Heart right ventricle (tissue), 16 donors: Measurements from ENCODE around the gene PCF11. TPM values are rescaled to one million over a fixed set of nuclear protein-coding genes. Genes with fewer than 3 reads are reported as not detected.

Experiments used
- ATAC-seq, 8 donors: fragments of 200-7000 bp; cut with Tn5 transposase; one replicate each; pipeline ENCODE4 v1.9.1; 2020; ENCODE audit warnings: mild to moderate bottlenecking in 8 of 8, moderate library complexity in 8 of 8, moderate number of reproducible peaks in 1 of 8
- DNase-seq, 2 donors: peaks; one replicate each; pipeline ENCODE4 v3.0.0-alpha.2; 2020
- H3K27ac ChIP-seq, 10 donors: fragments of 200-600 bp; sonication (generic) in 2 of 10; one replicate each; pipeline versions ENCODE4 v1.5.0 to v1.8.0; 2020 to 2022; ENCODE audit warnings: mild to moderate bottlenecking in 3 of 10
- H3K27me3 ChIP-seq, 7 donors: fragments of 200-600 bp; one replicate each; pipeline ENCODE4 v1.8.0; 2021 to 2022; ENCODE audit warnings: mild to moderate bottlenecking in 2 of 7
- H3K36me3 ChIP-seq, 9 donors: fragments of 200-600 bp; sonication (generic) in 1 of 9; one replicate each; pipeline versions ENCODE4 v1.5.0 to v1.8.0; 2020 to 2022; ENCODE audit warnings: mild to moderate bottlenecking in 2 of 9
- H3K4me1 ChIP-seq, 9 donors: fragments of 200-600 bp; sonication (generic) in 1 of 9; one replicate each; pipeline versions ENCODE4 v1.5.0 to v1.8.0; 2020 to 2022; ENCODE audit warnings: mild to moderate bottlenecking in 4 of 9
- H3K4me3 ChIP-seq, 10 donors: fragments of 200-600 bp; sonication (generic) in 2 of 10; one replicate each; pipeline versions ENCODE4 v1.5.0 to v1.8.0; 2020 to 2022; ENCODE audit warnings: mild to moderate bottlenecking in 7 of 10, moderate library complexity in 2 of 10
- H3K9me3 ChIP-seq, 11 donors: fragments of 200-600 bp in 10 of 11; sonication (generic) in 2 of 11; one replicate each; pipeline versions ENCODE4 v1.5.0 to v1.8.0; 2013 to 2022; ENCODE audit warnings: mild to moderate bottlenecking in 2 of 11, control low read depth in 1 of 11, moderate library complexity in 1 of 11
- WGBS, 2 donors: extraction: QIAGEN DNeasy Blood & Tissue Kit; methylation state at CpG; one replicate each; pipeline ENCODE4 v1.1.7; 2013; ENCODE audit warnings: inconsistent platforms in 1 of 2; 5-methylcytosine and 5-hydroxymethylcytosine counted together
- intact Hi-C, 10 donors: fragments of 100-400 bp; cut with DNase I; formaldehyde crosslinking; loops; one replicate each; pipeline versions ENCODE4 v1.11.1 to v1.14.2; 2022
- long read RNA-seq, 3 donors: library from polyadenylated mRNA; unstranded; transcript quantifications; one replicate each; pipeline ENCODE4 v2.0.0, GENCODE V29; 2020 to 2021
- polyA plus RNA-seq, 2 donors: library from polyadenylated mRNA; stranded (reverse); fragments of 200-250 nt; gene quantifications; one replicate each; pipeline ENCODE4 v1.2.3, GENCODE V29; 2013
- total RNA-seq, 10 donors: library from RNA; stranded (reverse); fragmentation: NEBNext Ultra II Directional in 3 of 10; extraction: Animal tissue kit (Norgen Biotek cat#: 25700) in 3 of 10; gene quantifications; one replicate each; pipeline versions ENCODE4 v1.2.1 to v1.2.4, GENCODE V29; 2021 to 2023
- TF ChIP-seq, protein P1 (sequence below), 9 donors: fragments of 200-600 bp; sonication (generic) in 2 of 9; IDR thresholded peaks; one replicate each; pipeline versions ENCODE4 v1.5.0 to v1.8.0; 2021 to 2022; ENCODE audit warnings: antibody characterized with exemption in 9 of 9, mild to moderate bottlenecking in 5 of 9, moderate library complexity in 1 of 9
- donor health status: Arrhythmogenic right ventricular cardiomyopathy.
- donor health status: ischemic (EF 13 %, LVEDD 7.1; RV severe dilation, severe dysfunction).
- donor health status: healthy with polysubstance abuse.
- donor health status: DM: no; HTN: yes; CAD: no.
- donor health status: DM: no; HTN: no; CAD: no.
- donor health status: ischemic (EF 25% LVEDD 6.9; RV normal size, moderate dysfunction).
- donor health status: ischemic (EF 25% LVEDD 5.7; RV mildly dilated, moderate dysfunction).
- donor health status: healthy.
- donor health status: DM: yes; HTN: yes; CAD: no.
- donor health status: Ischemic cardiomyopathy.
- donor health status: ischemic (EF 35%, LVEDD 5.7; RV mildly dilated, moderate dysfunction).
- donor health status: nonischemic (EF 11% LVEDD 7.7; RV severe dilation, severe dysfunction).
- donor health status: DM: yes; HTN: yes; CAD: no.
- donor health status: PGD.
- donor health status: ischemic (EF 29% LVEDD 5.4; RV normal size, mild dysfunction).
- donor health status: nonischemic (EF 23%, LVEDD 6.1; RV moderate dilation, normal function).

Gene PCF11, protein sequence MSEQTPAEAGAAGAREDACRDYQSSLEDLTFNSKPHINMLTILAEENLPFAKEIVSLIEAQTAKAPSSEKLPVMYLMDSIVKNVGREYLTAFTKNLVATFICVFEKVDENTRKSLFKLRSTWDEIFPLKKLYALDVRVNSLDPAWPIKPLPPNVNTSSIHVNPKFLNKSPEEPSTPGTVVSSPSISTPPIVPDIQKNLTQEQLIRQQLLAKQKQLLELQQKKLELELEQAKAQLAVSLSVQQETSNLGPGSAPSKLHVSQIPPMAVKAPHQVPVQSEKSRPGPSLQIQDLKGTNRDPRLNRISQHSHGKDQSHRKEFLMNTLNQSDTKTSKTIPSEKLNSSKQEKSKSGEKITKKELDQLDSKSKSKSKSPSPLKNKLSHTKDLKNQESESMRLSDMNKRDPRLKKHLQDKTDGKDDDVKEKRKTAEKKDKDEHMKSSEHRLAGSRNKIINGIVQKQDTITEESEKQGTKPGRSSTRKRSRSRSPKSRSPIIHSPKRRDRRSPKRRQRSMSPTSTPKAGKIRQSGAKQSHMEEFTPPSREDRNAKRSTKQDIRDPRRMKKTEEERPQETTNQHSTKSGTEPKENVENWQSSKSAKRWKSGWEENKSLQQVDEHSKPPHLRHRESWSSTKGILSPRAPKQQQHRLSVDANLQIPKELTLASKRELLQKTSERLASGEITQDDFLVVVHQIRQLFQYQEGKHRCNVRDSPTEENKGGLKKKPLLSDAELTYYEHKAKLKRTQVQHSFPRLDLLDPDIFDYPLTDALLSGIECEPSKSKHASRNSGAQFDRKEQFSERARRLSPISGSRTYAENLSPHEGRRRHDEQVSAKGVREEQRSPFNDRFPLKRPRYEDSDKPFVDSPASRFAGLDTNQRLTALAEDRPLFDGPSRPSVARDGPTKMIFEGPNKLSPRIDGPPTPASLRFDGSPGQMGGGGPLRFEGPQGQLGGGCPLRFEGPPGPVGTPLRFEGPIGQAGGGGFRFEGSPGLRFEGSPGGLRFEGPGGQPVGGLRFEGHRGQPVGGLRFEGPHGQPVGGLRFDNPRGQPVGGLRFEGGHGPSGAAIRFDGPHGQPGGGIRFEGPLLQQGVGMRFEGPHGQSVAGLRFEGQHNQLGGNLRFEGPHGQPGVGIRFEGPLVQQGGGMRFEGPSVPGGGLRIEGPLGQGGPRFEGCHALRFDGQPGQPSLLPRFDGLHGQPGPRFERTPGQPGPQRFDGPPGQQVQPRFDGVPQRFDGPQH (N-terminal part only)
- total RNA-seq (10 to 100 TPM; 22.2 to 38.4 (median 28.7) TPM), polyA plus RNA-seq (10 to 100 TPM; 14.7 to 29.3 TPM)
- long read RNA-seq, donor 1, full-length matches to known transcripts = 1 of 9 reads
- long read RNA-seq, donor 1, partial matches to known transcripts = 4 of 9 reads
- long read RNA-seq, donor 1, other reads (novel, unspliced or antisense) = 4 of 9 reads
- long read RNA-seq, donor 2, full-length matches to known transcripts = 3 of 9 reads
- long read RNA-seq, donor 2, partial matches to known transcripts = 4 of 9 reads
- long read RNA-seq, donor 2, other reads (novel, unspliced or antisense) = 2 of 9 reads
- long read RNA-seq, donor 3, full-length matches to known transcripts = 1 of 20 reads
- long read RNA-seq, donor 3, partial matches to known transcripts = 15 of 20 reads
- long read RNA-seq, donor 3, other reads (novel, unspliced or antisense) = 4 of 20 reads

DNA sequence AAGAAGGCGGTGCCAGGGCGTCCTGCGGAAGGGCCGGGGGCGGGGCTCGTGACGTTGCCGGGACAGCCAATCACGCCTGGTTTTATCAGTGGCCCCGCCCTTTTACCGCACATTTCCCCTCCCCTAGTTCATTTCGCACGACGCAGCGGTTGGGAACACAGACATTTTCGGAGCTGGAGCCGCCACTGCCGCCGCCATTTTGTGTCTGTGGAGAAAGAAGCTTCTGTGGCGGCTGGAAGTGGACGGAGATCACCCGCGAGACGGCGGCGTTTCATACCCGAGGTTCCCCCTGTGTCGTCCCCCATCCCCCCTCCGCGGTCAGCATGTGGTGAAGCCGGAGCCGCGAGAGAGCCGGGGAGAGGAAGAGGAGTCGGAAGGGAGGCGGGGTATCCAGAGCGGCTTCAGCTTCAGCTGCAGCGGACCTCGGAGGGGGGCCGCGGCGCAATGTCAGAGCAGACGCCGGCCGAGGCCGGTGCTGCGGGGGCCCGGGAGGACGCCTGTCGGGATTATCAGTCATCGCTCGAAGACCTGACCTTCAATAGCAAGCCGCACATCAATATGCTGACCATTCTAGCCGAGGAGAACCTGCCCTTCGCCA is at the start of gene PCF11:
Gene PCF11 (plus strand): TSS at position 136 of the 598 bp plus-strand sequence. CDS start 309 bp downstream, at position 445.
- TF ChIP-seq, protein P1, sequence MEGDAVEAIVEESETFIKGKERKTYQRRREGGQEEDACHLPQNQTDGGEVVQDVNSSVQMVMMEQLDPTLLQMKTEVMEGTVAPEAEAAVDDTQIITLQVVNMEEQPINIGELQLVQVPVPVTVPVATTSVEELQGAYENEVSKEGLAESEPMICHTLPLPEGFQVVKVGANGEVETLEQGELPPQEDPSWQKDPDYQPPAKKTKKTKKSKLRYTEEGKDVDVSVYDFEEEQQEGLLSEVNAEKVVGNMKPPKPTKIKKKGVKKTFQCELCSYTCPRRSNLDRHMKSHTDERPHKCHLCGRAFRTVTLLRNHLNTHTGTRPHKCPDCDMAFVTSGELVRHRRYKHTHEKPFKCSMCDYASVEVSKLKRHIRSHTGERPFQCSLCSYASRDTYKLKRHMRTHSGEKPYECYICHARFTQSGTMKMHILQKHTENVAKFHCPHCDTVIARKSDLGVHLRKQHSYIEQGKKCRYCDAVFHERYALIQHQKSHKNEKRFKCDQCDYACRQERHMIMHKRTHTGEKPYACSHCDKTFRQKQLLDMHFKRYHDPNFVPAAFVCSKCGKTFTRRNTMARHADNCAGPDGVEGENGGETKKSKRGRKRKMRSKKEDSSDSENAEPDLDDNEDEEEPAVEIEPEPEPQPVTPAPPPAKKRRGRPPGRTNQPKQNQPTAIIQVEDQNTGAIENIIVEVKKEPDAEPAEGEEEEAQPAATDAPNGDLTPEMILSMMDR (IDR thresholded peaks at IDR 0.05) = no peak
- peak in 7 of 8 donors; percentile 17 to 57 (median 33) for ATAC-seq
- no peaks in the 10 kb centered on the region for H3K27me3 ChIP-seq
- H3K36me3 ChIP-seq = peaks cover 0 to 22% (median 0%) of the 10 kb centered on the region in 9 donors
- DNase-seq = no peak
- WGBS, 2 donors = 0% methylated on average over 55 of the region's 55 CpGs
- intact Hi-C loops = loop anchor here in 9 of 10 donors (1.0 to 10.0 kb wide), 13 partner anchors 35 to 255 kb away; partner anchors contain the start of genes RAB30 (in 5 of the 9), DDIAS (in 4 of the 9), PRCP (in 4 of the 9) and ANKRD42 (in 3 of the 9)
- peak within 1 kb of the TSS; percentile 93 to 100 (median 99) for H3K27ac ChIP-seq
- H3K4me1 ChIP-seq = peaks cover 0 to 36% (median 34%) of the 10 kb centered on the region in 9 donors
- H3K4me3 ChIP-seq = peak within 1 kb of the TSS; percentile 82 to 99 (median 90)
- H3K9me3 ChIP-seq = no peaks in the 10 kb centered on the region

DNA sequence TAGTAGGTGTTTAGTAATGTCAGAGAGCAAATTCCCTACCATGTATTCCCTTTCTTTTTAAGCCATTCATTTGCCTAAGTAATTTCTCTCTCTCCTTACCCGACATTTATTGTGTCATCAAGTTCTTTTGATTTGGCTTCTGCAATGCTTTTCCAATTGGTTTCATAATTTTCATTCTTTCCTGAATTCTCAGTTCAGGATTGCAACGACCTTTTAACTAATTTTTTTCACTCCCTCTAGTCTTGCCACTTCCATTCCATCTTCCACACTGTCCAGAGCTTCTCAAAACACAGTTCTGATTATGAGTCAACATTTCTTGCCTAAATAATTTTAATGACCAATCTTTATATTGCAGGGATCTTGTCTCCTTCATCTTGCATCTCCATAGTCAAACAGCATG is 44.0 kb upstream of the PCF11 start:
- Histone ChIP-seq H3K4me3 (no peak overlapping the region), H3K9me3 (no peaks in the 10 kb centered on the region), H3K27ac (no peak overlapping the region), H3K4me1 (peaks cover 0 to 9% (median 0%) of the 10 kb centered on the region in 9 donors), H3K36me3 (no peaks in the 10 kb centered on the region), H3K27me3 (no peaks in the 10 kb centered on the region)
- intact Hi-C loops = no loop called here
- ATAC-seq (no peak), DNase-seq (no peak)
- TF ChIP-seq, protein P1 (IDR thresholded peaks at IDR 0.05) = no peak
- 69 to 75% methylated on average over 2 of the region's 2 CpGs for WGBS, 2 donors

DNA sequence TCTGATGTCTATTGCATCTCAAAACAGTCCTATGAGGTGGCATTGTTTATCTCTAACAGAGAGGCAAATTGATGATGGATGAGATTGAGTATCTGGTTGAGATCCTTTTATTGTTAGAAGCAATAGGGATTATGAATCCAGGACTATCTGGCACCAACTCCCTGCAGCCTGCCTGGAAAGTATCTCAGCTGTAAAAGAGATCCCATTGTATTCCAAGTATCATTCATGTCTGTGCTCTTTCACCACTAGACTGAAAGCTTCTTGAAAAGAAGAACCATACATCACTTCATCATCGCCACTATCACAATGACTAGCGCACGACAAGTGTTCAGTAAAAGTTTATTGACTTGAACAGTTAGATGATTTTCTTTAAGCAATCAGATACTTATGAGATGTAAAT is 41.9 kb upstream of the PCF11 start:
- DNase-seq (no peak), ATAC-seq (no peak)
- WGBS, 2 donors = 75 to 84% methylated on average over 3 of the region's 3 CpGs
- intact Hi-C loops = no loop called here
- H3K4me3 ChIP-seq = no peak overlapping the region
- H3K27me3 ChIP-seq = no peaks in the 10 kb centered on the region
- H3K27ac ChIP-seq = no peak overlapping the region
- TF ChIP-seq, protein P1 (IDR thresholded peaks at IDR 0.05) = no peak
- H3K9me3 ChIP-seq = no peaks in the 10 kb centered on the region
- H3K36me3 ChIP-seq = no peaks in the 10 kb centered on the region
- peaks cover 0 to 15% (median 0%) of the 10 kb centered on the region in 9 donors for H3K4me1 ChIP-seq
